Activated naive CD8-positive, alpha-beta T cell treated with anti-CD3 and anti-CD28 coated beads, Interleukin-2, amount 50 U/mL, for 24 hours (primary cell): Measurements from ENCODE around the gene NKG7.

Source experiments
- ATAC-seq: fragments of 150-1000 bp; cut with Tn5 transposase; one replicate; pipeline ENCODE4 v1.10.0; 2021
- DNase-seq: peaks from one replicate; pipeline ENCODE4 v3.0.0; 2021
- H3K27ac Mint-ChIP-seq: one replicate; pipeline ENCODE4 v1.8.0; 2021; ENCODE audit warnings: mild to moderate bottlenecking, mixed read lengths
- H3K27me3 Mint-ChIP-seq: one replicate; pipeline ENCODE4 v1.8.0; 2021; ENCODE audit warnings: mixed read lengths
- H3K36me3 Mint-ChIP-seq: one replicate; pipeline ENCODE4 v1.8.0; 2021; ENCODE audit warnings: low read depth, mixed read lengths
- H3K4me1 Mint-ChIP-seq: one replicate; pipeline ENCODE4 v1.8.0; 2021; ENCODE audit warnings: mixed read lengths
- H3K4me3 Mint-ChIP-seq: one replicate; pipeline ENCODE4 v1.8.0; 2021; ENCODE audit warnings: mild to moderate bottlenecking, moderate library complexity, mixed read lengths
- H3K9me3 Mint-ChIP-seq: one replicate; pipeline ENCODE4 v1.8.0; 2021; ENCODE audit warnings: mixed read lengths

The NKG7 gene

DNA sequence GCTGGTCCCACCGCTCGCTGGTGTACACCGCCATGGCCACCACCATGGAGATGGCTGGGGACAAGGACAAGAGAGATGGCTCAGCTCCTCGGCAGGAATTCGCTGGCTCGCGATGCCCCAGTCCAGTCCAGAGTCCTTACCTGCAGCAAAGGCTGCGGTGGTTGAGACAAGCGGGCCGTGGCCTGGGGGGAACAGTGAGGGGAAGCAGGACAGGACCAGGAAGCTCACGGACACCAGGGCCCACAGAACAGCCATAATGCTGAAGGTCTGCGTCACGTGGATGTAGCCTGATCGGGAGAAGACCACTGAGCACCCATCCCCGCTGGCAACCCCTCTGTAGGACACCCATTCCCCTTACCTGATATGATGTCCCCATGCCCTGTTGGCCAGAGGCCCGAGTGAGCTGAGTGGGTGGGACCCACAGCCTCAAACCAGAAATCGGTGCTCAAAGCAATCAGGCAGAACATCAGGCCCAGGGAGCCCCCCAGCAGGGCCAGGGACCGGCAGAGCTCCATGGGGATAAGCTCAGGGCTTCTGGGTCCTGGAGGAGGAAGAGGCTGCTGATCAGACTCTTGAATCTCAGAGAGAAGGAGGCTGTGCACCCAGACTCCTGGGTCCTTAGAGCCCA lies 319 bp downstream of the NKG7 start:
- peaks cover 33% of the 10 kb centered on the region for H3K36me3 Mint-ChIP-seq
- H3K27ac Mint-ChIP-seq = peak overlapping the region; percentile 92
- H3K9me3 Mint-ChIP-seq = peaks cover 7% of the 10 kb centered on the region
- H3K4me3 Mint-ChIP-seq = peak overlapping the region; percentile 100
- H3K27me3 Mint-ChIP-seq = peaks cover 2% of the 10 kb centered on the region
- peaks cover 73% of the 10 kb centered on the region for H3K4me1 Mint-ChIP-seq
- ATAC-seq (no peak), DNase-seq (peak; percentile 34)

GRCh38 chr19:51371186-51371690 lies 1.2 kb downstream of the NKG7 start:
- H3K4me1 Mint-ChIP-seq = peaks cover 69% of the 10 kb centered on the region
- H3K36me3 Mint-ChIP-seq = peaks cover 40% of the 10 kb centered on the region
- peak overlapping the region; percentile 92 for H3K27ac Mint-ChIP-seq
- peaks cover 2% of the 10 kb centered on the region for H3K27me3 Mint-ChIP-seq
- no peak for DNase-seq
- H3K9me3 Mint-ChIP-seq = peaks cover 7% of the 10 kb centered on the region
- no peak for ATAC-seq
- peak overlapping the region; percentile 100 for H3K4me3 Mint-ChIP-seq

GRCh38 chr19:51370230-51370629 lies 2.2 kb downstream of the NKG7 start:
- Mint-ChIP-seq H3K9me3 (peaks cover 7% of the 10 kb centered on the region), H3K27ac (peak overlapping the region; percentile 92), H3K27me3 (peaks cover 2% of the 10 kb centered on the region), H3K4me3 (peak overlapping the region; percentile 100), H3K36me3 (peaks cover 40% of the 10 kb centered on the region), H3K4me1 (peaks cover 65% of the 10 kb centered on the region)
- ATAC-seq (no peak), DNase-seq (no peak)

DNA sequence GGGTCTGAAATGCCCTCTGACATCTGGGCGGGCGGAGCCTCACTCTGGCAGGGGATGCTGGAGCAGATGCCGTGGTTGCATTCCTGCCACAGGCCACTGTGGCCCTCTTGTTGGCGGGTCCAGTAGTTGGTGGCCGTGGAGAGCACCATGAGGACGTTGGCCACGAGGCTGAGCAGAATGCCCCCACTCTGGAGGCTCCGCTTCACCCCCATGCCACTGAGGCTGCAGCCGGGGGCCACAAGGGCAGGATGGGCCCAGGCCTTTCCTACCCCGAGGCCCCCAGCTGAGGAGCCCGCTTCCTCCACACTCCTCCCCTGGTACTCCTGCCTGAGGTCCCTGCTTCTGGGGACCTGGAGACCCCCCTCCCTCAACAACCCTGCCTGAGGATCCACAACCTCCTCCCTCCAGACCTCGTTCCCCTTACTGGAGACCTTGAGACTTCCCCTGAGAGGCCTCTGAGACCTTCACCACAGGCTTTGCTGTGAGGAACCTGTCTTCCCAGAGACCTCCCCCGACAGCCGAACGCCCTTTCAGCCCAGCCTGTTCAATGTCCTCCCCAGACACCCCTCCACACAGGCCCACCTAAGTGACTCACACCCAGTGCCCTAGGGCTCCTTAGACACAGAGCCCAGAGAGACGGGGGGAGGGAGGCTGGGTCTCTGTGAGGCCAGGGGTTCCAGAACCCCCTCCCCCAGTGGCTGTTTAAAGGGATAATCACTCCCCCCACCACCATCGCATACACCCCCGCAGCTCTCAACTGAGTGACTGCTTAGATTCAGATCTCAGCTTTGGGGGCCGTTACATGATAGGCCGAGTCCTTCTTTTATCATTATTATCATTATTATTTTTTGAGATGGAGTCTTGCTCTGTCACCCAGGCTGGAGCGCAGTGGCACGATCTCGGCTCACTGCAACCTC lies 3.8 kb downstream of the NKG7 start, which contains the start of gene CLDND2:
CLDND2 (minus strand) TSS at position 638 of the 917 bp plus-strand sequence; CDS start at position 212, 426 bp downstream.
- peaks cover 63% of the 10 kb centered on the region for H3K4me1 Mint-ChIP-seq
- DNase-seq (peak; percentile 65), ATAC-seq (peak; percentile 15)
- peak within 1 kb of the TSS; percentile 100 for H3K4me3 Mint-ChIP-seq
- H3K27me3 Mint-ChIP-seq = peaks cover 2% of the 10 kb centered on the region
- peaks cover 47% of the 10 kb centered on the region for H3K36me3 Mint-ChIP-seq
- H3K9me3 Mint-ChIP-seq = no peaks in the 10 kb centered on the region
- peak within 1 kb of the TSS; percentile 92 for H3K27ac Mint-ChIP-seq

DNA sequence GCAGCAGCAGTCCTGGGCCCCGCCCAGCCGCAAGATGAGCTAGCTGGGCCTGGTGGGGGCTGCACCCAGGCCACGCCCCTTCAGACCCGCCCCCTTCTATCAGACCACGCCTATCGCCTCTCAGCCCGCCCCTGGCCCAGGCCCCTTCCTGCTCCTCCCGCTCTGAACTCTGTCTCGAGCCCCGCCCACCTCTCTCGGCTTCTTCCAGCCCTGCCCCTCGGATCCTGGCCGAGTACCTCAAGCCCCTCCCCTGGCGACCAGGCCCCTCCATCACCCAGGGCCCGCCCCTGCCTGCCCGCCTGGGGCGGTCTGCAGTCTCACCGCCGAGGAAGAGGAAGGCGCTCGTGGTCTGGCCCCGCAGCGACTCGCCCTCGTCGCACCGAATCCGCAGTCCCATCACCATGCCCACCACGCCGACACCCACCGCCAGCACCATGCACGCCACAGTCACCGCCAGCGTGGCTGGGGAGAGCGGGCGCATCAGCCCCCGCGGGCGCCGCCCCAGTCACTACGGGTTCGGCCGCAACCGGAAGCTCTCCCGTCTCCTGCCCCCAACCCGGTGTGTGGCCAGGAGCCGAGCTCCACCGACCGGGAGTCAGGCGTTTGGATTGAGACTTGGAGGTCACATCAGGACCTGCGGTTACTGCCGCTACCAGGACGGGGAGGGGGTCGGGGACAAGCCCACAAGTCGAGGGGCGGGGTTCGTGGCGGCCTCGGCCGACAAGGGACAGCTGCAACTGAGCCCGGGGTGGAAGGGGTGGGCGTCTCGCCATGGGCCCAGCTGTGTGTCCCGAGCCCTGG lies 4.7 kb downstream of the NKG7 start:
- peak overlapping the region; percentile 92 for H3K27ac Mint-ChIP-seq
- DNase-seq (peak; percentile 99), ATAC-seq (peak; percentile 72)
- H3K9me3 Mint-ChIP-seq = no peaks in the 10 kb centered on the region
- peaks cover 52% of the 10 kb centered on the region for H3K36me3 Mint-ChIP-seq
- H3K4me3 Mint-ChIP-seq = peak overlapping the region; percentile 100
- H3K4me1 Mint-ChIP-seq = peaks cover 63% of the 10 kb centered on the region
- peaks cover 1% of the 10 kb centered on the region for H3K27me3 Mint-ChIP-seq

DNA sequence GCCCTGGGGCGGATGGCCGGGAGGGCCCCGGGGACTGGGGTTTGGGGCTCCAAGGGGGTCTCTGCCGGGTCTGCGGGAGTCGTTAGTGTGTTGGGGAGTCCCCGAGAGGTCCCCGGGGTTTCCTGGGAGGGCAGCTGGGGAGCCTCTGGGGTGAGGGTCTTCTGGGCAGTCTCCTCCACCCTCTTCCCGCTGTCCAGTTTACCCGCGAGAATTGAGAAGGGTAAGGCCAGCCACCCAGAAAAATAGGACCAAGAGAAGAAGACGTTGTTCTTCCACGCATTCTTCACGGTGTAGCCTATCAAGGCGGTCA lies 5.2 kb downstream of the NKG7 start:
- Mint-ChIP-seq H3K4me3 (peak overlapping the region; percentile 100), H3K9me3 (no peaks in the 10 kb centered on the region), H3K4me1 (peaks cover 66% of the 10 kb centered on the region), H3K27ac (peak overlapping the region; percentile 92), H3K27me3 (no peaks in the 10 kb centered on the region), H3K36me3 (peaks cover 52% of the 10 kb centered on the region)
- ATAC-seq = no peak
- DNase-seq = no peak

- H3K27ac Mint-ChIP-seq = peak overlapping the region; percentile 92
- ATAC-seq (peak; percentile 41), DNase-seq (peak; percentile 95)
- peaks cover 53% of the 10 kb centered on the region for H3K36me3 Mint-ChIP-seq
- H3K9me3 Mint-ChIP-seq = no peaks in the 10 kb centered on the region
- H3K4me3 Mint-ChIP-seq = peak overlapping the region; percentile 100
- peaks cover 67% of the 10 kb centered on the region for H3K4me1 Mint-ChIP-seq
- H3K27me3 Mint-ChIP-seq = no peaks in the 10 kb centered on the region
Measured at GRCh38 chr19:51366389-51367254, 5.8 kb downstream of the NKG7 start.

- H3K4me1 Mint-ChIP-seq = peaks cover 64% of the 10 kb centered on the region
Measured at GRCh38 chr19:51365965-51366388, 6.5 kb downstream of the NKG7 start, which contains the start of gene ETFB. TSS of gene ETFB (minus strand) at chr19:51366388. CDS start at chr19:51366326, 62 bp downstream.

DNA sequence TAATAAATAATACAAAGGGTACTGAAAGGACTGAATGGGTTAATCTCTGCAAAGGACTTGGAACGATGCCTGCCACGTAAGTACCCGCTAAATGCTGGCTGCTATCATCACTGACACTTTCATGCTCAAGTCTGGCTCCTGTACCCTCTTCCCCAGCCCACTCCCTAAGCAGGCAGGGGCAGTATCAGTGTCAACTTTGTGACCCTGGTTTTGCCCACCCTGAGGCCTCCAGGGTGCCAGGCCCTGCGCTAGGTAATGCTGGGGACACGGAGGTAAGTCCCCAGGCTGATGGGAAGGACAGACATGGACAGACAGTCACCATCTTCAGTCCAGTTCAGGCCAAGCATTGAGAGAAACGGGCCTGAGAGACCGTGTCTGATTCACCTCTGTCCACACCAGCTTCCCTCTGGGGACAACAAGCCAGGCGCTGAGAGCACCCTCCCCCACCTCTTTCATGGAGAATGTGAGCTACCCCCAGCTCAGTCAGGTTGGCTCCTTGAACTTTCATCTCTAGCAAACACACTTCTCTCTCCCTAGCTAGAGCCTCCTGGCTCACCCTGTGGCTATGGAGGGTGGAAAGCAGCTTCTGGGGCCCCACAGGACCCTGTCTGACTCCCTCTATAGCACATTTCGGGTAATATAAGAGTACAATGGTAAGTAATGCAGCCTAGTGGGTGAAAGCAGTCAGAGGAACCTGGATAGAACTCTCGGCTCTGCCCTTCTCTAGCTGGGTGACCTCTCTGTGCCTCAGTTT lies 7.1 kb downstream of the NKG7 start:
- Mint-ChIP-seq H3K9me3 (no peaks in the 10 kb centered on the region), H3K4me1 (peaks cover 62% of the 10 kb centered on the region), H3K36me3 (peaks cover 43% of the 10 kb centered on the region), H3K4me3 (peak overlapping the region; percentile 100), H3K27ac (peak overlapping the region; percentile 92), H3K27me3 (no peaks in the 10 kb centered on the region)
- ATAC-seq (no peak), DNase-seq (no peak)

More at GRCh38 chr19:51365965-51366388, 6.5 kb downstream of the NKG7 start, which contains the start of gene ETFB:
- Mint-ChIP-seq H3K4me3 (peak within 1 kb of the TSS; percentile 100), H3K36me3 (peaks cover 47% of the 10 kb centered on the region), H3K27ac (peak within 1 kb of the TSS; percentile 92), H3K27me3 (no peaks in the 10 kb centered on the region), H3K9me3 (no peaks in the 10 kb centered on the region)
- no peak for ATAC-seq
- DNase-seq = no peak

DNA sequence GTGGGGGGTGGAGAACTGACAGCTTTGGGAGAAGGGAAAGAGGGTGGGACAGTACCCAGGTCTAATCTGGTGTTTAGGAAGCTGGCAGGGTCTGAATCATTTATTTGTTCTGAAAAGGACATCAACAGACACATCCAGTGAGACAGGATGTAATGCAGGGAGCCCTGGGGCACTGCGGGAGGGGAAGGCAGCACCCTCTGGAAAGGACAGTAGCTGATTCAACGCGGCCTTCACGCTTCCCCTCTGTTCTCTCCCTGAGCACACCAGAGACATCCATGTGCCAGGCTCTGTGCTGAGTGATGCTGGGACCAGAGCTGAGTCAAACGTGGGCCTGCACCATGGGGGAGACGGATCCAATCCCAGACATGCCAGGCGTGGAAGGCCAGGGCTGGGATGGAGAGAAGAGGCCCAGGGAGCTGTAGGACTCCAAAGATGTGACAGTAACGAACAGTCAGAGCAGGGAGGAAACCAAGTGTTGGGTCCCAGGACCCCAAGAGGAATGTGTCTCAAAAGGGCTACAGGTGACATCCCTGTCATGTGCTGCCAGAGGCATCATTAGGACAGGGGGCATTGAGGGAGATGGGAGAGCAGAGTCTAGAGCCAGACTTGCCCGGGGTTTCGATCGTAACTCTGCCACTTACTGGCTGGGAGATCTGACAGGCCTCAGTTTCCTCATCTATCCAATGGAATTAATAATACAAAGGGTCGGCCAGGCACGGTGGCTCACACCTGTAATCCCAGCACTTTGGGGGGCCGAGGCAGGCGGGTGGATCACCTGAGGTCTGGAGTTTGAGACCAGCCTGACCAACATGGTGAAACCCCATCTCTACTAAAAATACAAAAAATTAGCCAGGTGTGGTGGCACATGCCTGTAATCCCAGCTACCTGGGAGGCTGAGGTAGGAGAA lies 8.0 kb downstream of the NKG7 start:
- H3K4me1 Mint-ChIP-seq = peaks cover 61% of the 10 kb centered on the region
- ATAC-seq (no peak), DNase-seq (no peak)
- H3K4me3 Mint-ChIP-seq = peak overlapping the region; percentile 100
- no peaks in the 10 kb centered on the region for H3K9me3 Mint-ChIP-seq
- peaks cover 40% of the 10 kb centered on the region for H3K36me3 Mint-ChIP-seq
- peak overlapping the region; percentile 98 for H3K27ac Mint-ChIP-seq
- H3K27me3 Mint-ChIP-seq = no peaks in the 10 kb centered on the region

DNA sequence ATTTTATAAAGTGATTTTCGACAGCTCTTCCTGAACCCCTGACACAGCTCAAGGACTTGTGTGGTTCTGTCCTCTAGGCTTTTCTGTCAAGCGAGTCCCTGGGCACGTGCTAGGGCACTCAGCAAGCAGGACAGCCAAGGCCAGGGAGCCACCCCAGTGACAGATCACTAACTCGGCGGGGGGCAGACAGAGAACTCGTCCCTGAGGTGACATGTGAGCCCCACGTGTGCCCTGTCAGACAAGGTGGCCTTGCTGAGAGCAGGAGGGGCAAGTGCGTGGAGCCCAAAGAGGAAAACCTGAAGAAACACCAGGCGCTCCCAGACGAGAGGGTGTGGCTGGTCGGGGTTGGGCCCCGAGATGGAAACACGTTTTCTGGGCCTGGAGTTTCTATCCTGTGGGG lies 11.2 kb downstream of the NKG7 start:
- Mint-ChIP-seq H3K4me3 (no peak overlapping the region), H3K27ac (no peak overlapping the region), H3K36me3 (peaks cover 30% of the 10 kb centered on the region), H3K9me3 (no peaks in the 10 kb centered on the region), H3K4me1 (peaks cover 62% of the 10 kb centered on the region), H3K27me3 (no peaks in the 10 kb centered on the region)
- ATAC-seq (no peak), DNase-seq (no peak)

DNA sequence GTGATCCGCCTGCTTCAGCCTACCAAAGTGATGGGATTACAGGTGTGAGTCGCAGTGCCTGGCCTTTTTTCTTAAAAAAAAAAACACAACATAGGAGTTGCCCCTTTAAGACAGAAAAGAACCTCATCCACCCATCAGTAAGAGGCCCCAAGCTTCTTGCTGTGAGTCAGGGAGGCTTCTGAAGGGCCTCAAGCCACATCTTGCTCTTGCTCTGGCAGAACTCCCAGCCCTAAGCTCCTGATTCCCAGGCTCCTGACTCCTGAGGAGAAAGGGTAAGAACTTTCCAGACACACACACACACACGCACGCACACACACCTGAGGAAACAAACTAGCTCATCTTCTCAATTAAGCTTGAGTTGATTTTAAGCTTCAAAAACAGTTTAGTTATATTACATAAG lies 13.2 kb downstream of the NKG7 start:
- no peak for ATAC-seq
- Mint-ChIP-seq H3K36me3 (peaks cover 33% of the 10 kb centered on the region), H3K4me3 (no peak overlapping the region), H3K27ac (no peak overlapping the region), H3K4me1 (peaks cover 62% of the 10 kb centered on the region), H3K9me3 (no peaks in the 10 kb centered on the region), H3K27me3 (no peaks in the 10 kb centered on the region)
- no peak for DNase-seq
